H1 (cell line): Measurements from ENCODE around the gene TVP23B. TPM values are rescaled to one million over a fixed set of nuclear protein-coding genes. Genes with fewer than 3 reads are reported as not detected.
A peak's percentile ranks its signal among the peaks of the same experiment; 100 is the strongest.

Source experiments
- CHD7 ChIP-seq: fragments of 300-600 bp; sonication (generic); IDR thresholded peaks from 2 replicates; pipeline ENCODE4 v1.7.1; 2012; ENCODE audit warnings: low read length, moderate library complexity, mild to moderate bottlenecking, inconsistent platforms; ENCODE audit not compliant: insufficient replicate concordance
- polyA plus RNA-seq, 7 experiments: library from polyadenylated mRNA; depleted of rRNA in 3 of 7; stranded (reverse) in 5 of 7; unstranded in 2 of 7; fragments of >200 nt in 5 of 7; fragments of 200-250 nt in 2 of 7; gene quantifications; 1 replicate in 5 of 7; 2 replicates in 1 of 7; 4 replicates in 1 of 7; pipeline versions ENCODE4 v1.2.1 to v1.2.3, GENCODE V29; 2011 to 2013; ENCODE audit warnings: missing spikeins in 2 of 7, mixed read lengths in 2 of 7
- total RNA-seq: library from RNA; stranded (reverse); fragmentation: NEBNext Ultra II Directional; extraction: Animal tissue kit (Norgen Biotek cat#: 25700); gene quantifications from 2 replicates; pipeline ENCODE4 v1.2.1, GENCODE V29; 2021

TVP23B gene
- total and polyA plus RNA-seq, 2 of the 8 experiments (the other 6 are each of a cell fraction or from before 2014, with no cell fraction given) = 11.5 to 22.7 TPM

GRCh38 chr17:18743699-18744421, 37.1 kb upstream of the TVP23B start, which contains the start of gene FBXW10 (continued):
- TF ChIP-seq CHD7 = peak; percentile 98
